ENCODE results near the gene TRPM2.

The TRPM2 gene

DNA sequence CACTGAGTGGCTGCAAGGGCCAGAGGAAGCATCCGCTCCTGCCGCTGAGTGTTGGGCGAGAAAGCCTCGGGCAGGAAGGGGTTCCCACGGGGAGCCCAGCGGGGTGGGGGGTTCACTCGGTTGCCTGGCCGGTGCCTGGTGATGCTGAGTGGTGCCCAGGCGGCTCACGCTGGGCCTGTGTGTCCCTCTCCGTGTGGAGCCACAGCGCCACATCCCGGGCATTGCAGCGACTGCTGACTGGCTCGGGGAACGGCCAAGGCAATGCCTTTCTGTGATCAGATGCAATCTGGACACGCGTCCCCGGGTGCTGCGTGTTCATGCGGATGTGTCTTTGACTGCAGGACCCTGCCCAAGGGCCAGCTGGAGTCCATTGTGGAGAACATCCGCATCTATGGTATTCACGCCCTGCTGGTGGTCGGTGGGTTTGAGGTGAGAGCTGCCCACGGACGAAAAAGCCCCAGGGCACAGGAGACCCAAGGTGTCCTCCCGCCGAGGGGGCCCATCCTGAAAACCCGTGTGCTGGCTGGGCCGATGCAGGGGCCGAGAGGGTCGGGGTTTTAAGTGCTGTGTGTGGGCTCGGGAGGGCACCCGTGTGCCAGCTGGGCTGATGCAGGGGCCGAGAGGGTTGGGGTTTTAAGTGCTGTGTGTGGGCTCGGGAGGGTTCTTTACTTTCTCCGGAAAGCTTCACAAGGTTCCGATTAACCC lies 30.6 kb upstream of the TRPM2 start:
- no peak for DNase-seq (ENCODE audit: low read depth)

DNA sequence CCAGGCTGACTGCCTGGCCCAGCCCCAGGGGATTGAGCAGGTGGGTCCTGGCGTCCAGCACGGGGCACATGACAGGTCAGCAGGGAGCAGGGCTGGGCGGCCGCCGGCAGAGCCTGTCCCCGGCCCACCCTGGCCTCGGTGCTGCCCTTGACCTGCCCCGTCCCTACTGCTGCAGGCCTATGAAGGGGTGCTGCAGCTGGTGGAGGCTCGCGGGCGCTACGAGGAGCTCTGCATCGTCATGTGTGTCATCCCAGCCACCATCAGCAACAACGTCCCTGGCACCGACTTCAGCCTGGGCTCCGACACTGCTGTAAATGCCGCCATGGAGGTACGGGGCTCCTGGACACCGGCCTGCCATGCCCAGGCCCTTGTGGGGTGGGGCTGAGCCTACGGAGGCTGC lies 29.8 kb upstream of the TRPM2 start:
- DNase-seq (ENCODE audit: low read depth), result no peak

DNA sequence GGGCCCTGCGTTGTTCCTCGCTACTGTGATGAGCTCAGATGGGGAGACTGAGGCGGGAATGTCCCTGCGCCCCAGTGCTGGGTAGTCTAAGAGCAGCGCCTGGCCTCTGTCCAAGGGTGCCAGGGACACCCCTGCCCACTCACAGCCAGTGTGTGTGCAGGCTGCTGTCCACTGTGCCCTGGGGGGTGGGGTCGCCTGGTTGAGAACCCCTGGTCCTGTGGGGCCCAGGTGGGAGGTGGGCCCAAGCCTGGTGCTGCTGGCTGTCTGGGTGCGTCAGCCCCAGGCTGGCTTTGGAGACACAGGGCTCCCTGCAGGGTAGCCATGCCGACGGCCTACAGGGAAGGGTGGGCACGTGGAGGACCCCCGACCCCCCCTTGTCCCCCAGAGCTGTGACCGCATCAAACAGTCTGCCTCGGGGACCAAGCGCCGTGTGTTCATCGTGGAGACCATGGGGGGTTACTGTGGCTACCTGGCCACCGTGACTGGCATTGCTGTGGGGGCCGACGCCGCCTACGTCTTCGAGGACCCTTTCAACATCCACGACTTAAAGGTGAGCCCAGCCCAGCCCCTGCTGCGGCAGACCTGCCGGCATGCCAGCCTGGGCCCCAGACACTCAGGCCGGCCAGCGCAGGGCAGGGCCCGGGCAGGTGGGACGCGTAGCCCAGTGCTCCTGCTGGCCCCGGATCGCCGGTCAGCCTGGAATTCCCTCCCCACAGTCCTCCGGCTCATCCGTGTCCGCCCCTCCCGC lies 29.1 kb upstream of the TRPM2 start:
- no peak for DNase-seq (ENCODE audit: low read depth)

DNA sequence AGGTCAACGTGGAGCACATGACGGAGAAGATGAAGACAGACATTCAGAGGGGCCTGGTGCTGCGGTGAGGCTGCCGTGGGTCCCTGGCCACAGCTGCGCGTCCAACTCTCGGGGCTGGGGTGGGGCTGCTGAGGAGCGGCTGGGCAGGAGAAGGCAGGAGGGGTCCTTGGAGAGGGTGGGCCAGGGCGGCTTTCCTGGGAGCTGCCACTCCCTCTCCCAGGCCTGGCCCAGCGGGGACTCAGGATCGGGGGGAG lies 28.6 kb upstream of the TRPM2 start:
- no peak for DNase-seq (ENCODE audit: low read depth)

DNA sequence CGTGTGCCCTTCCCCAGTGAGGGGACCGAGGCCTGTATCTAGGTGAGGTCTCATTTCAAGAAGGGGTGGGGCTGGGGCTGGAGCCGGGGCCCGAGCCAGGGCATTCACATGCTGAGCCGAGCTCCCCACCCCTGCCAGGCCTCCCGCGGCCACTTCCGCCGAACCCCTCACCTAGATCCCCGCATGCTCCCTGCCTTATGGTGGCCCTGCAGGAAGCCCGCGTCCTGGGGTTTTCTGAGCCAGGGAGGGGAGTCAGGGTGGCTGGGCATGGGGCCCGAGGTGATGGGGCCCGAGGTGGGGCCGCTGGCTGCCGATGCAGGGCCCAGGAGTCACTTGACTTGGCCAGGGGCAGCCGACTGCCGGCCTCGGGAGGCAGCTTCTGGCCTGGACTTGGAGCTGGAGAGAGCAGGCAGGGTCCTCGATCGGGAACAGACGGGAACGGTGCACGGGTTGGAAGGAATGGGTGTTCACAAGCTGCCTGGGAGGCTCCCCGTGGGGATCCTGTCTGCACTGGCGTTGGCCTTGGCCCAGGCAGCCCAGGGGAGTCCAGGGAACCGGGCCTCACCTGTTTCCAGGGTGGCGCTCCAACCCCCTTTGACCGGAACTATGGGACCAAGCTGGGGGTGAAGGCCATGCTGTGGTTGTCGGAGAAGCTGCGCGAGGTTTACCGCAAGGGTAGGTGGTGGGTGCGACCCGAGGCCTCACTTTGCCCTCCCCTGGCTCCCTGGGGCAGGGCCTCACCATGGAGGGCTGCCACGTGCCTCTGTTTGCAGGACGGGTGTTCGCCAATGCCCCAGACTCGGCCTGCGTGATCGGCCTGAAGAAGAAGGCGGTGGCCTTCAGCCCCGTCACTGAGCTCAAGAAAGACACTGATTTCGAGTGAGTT lies 27.8 kb upstream of the TRPM2 start:
- no peak for DNase-seq (ENCODE audit: low read depth)

DNA sequence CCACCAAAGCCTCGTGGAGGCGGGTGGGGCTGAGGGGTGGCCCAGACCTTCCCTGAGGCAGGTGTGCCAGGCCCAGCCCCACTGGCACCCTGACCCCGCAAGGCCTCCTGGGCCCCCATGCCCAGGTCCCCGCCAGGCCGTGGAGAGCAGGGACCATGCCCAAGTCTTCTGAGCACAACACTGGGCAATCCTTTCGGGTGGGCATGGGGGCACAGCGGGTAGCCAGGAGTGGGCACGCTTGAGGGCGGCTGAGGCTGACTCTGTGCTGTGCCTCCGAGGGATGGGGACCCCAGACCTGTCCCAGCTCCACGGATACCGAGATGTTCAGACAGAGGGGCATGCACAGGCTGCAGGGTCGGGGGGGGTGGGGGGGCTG lies 27.2 kb upstream of the TRPM2 start:
- DNase-seq (ENCODE audit: low read depth), result no peak

DNA sequence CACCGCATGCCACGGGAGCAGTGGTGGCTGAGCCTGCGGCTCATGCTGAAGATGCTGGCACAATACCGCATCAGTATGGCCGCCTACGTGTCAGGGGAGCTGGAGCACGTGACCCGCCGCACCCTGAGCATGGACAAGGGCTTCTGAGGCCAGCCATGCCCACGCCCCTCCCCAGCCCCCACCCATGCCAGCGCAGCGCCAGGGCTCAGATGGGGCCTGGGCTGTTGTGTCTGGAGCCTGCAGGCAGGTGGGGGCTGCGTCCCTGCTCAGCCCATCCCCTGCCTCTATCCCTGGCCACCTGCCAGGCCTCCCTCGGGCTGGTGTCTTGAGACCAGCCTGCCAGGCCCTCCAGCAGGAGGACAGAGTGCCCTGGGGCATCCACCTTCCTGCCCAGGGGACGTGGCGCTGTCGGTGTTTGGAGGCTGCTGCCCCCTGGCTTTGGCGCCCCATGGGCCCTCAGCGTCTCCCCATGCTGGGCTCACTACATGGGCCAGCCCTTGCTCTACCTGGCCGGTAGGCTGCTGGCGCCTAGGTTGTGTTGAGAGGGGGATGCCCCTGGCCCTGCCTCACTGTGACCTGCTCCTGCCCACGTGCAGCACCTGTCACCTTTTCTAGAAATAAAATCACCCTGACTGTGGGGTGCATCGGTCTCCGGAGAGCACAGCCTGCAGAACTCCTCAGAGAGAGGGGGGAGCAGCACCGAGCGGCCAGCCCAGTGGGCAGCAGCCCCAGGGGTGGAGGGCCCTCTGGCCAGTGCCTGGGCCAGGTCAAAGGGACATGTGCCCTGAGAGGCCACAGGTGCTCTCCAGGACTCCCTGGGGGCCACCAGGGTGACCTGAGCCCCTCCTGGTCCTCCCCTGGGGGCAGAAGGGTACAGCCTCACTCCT lies 26.5 kb upstream of the TRPM2 start:
- DNase-seq (ENCODE audit: low read depth), result no peak

DNA sequence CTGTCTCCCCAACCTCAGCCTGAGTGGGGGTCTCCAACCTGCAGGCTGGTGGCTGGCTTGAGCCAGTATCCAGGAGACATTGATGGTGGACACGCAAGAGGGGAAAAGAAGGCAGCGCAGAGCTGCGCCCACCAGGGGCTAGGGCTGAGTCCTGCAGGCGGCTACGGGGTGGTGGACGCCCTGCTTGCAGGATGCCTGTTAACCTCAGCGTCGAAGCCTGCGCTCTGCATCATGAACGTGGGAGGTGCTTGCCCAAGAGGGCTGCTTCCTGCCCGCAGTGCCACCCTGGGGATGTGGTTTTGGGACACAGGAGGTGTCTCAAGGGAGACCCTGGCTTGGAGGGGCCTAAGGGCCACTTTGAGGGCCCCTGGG lies 25.8 kb upstream of the TRPM2 start:
- DNase-seq (ENCODE audit: low read depth), result no peak

DNA sequence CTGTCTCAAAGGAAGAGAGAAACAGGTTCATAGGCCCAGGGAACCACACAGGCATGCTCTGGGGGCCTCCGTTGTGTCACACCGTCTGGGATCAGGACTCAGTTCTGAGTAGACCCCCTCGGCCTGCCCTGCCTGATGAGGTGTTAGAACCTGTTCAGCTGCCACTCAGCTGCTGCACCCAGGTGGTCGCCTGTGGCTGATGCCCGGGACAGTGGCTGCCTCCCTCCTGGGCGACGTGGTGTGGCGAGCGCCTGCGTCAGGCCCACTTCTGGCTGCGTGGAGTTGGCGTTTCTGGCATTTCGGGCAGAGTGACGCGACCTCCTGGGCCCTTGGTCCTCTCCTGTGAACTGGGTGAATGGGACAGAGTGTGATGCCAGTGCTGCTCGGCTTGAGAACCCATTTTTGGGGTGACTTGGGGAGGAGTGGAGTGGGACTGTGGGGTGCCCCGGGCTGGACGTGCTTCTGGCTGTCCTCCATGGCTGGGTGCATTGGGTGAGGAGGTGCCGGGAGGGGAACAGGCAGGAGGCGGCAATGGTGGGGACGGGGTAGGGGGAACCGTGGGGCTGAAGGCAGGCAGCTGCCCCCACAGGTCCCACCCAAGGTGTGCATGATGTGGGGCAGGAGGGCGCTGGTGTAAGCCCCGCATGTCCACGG lies 25.1 kb upstream of the TRPM2 start:
- DNase-seq (ENCODE audit: low read depth), result no peak

DNA sequence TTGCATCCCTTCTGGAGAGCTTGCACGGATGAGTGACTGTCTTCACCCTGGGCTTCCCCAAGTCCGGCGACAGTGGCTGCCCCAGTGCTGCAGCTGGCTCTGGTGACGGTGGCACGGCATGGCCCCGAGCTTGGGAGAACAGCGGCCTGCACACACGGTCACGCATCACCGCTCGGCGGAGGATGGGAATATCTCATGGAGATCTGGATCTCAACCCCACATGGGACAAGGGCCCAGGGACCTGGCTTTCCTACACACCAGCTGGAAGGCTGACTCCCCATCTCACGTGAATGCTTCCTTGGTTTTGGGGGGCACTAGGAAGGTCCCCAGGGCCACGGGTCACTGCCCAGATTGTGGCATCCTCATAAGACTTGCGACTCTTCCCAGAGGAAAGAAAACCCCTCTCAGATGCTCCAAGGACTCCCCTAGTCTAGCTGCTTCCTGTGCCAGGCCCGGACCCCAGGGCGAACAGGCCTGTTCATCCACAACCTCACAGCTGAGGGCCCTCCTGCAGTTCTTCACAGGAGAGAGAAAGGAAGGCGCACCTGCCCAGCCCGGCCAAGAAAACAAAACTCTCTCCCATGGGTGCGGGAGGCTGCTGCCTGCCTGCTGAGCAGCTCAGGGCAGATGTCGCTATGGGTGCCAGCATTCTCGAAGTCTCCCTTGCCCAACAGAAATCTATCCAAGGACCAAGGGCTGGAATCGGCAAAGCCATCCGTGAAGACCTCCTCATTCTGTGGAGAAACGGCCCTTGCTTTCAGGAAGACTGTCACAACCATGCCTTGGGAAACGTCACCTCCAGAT lies 24.1 kb upstream of the TRPM2 start:
- DNase-seq (ENCODE audit: low read depth), result no peak

DNA sequence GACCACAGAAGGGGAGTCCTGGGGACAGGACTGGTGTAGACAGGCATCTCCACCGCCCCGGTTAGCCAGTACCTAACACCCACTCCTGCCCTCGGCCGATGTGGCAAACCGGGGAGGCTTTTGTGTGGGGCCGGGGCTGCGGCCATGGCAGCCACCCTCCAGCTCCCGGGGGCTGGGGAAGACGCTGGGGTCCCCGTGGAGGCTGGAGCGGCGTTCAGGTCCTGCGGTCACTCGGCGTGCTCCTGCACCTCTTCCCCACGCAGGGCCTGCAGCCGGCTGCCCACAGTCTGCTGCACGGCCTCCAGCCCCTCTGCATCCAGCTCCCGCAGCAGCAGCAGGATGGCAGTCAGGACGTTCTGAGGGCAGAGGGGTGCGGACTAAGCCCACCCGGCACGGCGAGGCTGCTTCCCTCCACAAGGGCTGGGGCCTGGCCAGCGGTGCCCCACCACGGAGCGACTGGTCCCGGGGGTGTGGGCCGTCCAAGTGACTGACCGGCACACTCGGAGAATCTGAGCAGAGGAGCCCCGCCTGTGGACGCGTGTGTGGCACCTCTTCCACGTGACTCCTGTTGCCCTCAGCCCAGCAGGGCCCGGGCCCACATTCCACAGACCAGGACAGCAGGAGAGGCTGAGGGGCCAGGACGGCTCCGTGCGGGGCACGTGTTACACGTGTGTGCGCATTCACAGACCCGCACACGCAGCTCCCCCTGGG lies 23.3 kb upstream of the TRPM2 start:
- no peak for DNase-seq (ENCODE audit: low read depth)

DNA sequence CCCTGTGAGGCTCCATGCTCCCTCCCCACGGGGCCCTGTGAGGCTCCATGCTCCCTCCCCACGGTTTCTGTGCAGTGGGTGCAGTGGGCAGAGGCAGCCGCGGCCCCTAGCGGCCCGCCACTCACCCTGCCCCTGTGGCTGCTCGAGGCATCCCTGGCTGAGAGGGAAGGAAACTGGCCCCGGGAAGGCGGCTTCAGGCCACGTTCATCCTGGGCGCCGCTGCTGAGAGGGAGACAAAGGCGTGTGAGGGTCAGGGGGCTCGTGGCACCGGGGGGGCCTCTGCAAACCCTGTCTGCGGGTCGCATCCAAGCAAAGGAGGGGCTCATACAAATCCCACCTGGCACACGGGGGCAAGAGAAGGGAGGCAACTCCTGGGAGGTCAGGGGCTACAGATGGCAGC lies 22.7 kb upstream of the TRPM2 start:
- DNase-seq (ENCODE audit: low read depth), result no peak

DNA sequence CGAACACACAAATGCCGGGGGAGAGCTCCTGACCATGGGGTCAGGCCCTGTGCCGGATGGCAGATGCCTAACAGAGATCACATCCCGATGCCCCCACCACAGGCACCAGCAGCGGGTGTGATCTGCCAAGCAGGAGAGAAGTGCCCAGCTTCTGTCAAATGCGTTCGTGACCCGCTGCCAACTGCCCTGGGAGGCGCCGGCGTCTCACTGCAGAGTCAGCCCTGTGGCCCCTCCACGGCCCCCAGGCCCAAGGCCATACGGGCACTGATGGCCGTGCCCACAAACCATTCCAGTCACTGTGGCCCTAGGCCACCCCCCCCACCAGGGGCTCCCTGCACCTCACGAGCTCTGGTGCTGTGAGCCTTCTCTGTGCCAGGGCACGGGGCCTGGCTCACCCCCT lies 22.2 kb upstream of the TRPM2 start:
- DNase-seq (ENCODE audit: low read depth), result no peak

DNA sequence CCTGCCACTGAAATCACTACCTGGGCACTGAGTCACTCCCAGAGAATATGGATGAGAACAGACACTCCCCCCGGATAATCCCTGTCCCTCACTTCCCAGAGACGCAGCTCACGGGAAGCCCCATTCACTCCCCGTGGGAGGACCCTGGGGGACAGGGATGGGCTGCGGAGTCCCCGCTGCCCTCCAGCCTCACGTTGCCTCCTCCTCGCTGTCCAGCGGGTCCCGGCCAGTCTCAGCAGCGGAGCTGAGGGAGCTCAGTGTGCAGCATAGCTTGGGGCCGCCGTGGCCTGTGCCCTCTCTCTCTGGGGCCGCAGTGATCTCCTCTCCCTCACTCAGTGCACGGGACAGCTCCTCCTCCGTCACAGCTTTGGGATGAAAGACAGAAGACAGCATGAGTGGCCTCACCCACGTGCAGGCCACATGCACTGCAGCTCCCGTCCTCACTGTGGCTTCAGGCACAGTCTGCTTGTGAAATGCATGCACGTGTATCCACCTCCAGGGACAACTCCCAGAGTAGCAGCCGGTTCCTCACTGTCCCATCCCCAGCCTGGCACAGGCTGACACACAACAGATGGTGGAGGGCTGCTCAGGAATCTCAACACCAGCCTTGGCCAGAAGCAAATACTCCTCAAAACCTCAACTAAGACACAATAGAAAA lies 21.6 kb upstream of the TRPM2 start:
- no peak for DNase-seq (ENCODE audit: low read depth)

DNA sequence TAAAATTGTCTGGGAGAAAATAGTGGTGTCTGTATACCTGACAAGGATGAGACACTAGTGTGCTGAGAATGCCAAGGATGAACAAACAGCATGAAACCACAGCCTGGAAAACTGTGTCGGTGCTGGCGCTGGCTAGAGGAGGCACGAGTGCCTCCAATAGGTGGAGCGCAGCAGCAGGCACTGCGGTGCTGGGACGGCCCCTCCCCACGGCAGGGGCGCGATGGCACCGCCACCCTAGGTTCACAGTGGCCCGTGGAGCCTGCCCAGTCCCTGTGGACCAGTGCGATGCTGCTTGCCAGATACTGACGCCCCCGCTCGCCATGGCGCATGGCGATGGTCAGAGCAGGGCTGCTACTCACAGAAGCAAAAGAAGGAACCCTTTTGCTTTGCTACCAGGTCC lies 21.0 kb upstream of the TRPM2 start:
- DNase-seq (ENCODE audit: low read depth), result no peak

DNA sequence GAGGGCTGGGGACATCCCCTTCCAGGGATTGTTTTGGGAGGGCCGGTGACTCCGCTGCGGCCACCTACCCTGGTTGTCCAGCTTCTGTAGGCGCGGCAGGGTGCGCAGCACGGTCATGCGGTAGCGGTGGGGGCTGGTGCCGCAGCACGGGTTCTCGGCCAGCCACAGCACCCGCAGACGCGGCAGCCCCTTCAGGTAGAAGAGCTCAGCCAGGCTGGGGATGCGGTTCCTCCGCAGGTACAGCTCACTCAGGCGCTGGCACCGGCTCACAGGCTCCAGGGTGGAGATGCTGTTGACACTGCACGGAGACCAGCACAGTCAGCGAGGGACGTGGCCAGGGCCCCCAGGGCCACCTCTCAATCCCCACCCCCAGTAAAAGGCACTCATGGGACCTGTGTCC lies 20.5 kb upstream of the TRPM2 start:
- no peak for DNase-seq (ENCODE audit: low read depth)

DNA sequence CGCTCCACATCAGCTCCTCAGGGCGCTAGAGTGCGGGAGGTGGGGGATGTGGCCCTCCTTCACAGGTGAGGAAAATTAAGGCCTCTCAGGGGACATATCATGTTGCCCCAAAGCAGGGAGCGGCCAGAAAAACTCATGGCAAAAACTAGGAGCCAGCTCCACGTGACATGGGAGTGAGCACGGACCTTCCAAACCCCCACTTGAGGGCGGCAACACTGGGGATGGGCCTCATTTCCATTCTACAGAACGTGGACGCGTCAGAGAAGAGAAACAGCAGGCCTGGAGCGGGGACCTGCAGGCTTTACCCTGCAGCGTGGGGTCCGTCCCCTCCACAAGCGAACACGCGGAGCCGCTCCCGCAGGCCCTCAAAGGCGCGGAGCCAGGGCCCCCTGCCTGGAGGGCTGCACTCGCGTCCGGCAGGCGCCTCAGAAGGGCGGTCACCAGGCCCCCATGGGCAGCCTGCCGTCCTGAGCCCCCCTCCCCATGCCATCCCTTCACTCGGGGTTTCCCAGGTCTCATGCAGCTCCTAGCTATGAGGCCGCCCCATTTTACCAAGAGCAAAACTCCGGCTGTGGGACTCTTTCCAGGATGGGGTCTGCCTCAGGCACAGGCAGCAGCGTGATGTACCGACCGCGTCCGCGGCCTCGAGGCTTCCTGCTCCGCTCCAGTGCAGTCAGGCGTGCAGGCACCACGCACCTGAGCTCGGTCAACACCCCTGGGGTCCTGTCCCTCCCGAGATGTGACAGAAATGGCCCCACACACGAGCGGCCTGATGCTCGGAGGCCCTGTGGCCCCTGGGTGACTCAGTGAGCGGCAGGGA lies 19.7 kb upstream of the TRPM2 start:
- DNase-seq (ENCODE audit: low read depth), result no peak

DNA sequence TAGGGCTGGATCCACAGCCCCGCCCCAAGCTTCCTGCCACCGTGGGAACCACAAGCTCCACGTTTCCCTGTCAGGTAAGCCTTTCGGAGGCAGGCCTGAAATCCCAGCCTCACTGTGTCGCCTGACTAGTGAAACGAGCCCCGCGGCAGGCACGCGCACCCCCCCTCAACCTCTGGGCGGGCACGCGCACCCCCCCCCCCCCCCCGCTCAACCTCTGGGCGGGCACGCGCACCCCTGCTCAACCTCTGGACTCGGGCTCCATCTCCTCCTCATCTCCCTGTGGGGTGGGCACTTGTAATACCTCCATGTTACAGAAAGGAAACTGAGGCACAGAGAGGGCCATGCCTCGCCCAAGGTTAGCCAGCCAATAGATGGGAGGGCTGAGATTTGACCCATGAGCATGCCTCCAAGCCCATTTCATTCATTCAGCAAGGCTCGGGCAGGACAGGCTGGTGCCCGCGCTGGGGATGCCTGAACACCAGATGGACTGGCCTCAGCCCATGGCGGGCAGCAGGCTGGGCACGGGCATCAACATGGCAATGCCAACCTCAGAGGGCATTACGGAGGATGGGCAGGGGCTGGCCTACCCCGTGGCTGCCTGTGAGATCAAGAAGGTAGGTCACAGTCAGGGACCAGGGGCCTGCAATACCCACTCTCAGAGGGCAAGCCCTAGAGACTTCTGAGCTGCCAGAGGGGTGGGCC lies 18.9 kb upstream of the TRPM2 start:
- no peak for DNase-seq (ENCODE audit: low read depth)
